Choroid plexus epithelial cell (primary cell): ENCODE measurements around the gene SLAIN2.

ENCODE experiments used
- DNase-seq: peaks from one replicate; pipeline ENCODE4 v3.0.0-alpha.2; 2010; ENCODE audit warnings: low read depth
- H3K4me3 ChIP-seq: 2 replicates; pipeline ENCODE4 v1.5.1; 2011; ENCODE audit warnings: low read depth, mild to moderate bottlenecking, control low read depth, low read length, moderate library complexity
- TF ChIP-seq, protein P1 (sequence below): conservative IDR thresholded peaks from 2 replicates; pipeline ENCODE4 v1.5.1; 2011; ENCODE audit warnings: low read depth, mild to moderate bottlenecking, control low read depth, inconsistent platforms, low read length, moderate library complexity

The SLAIN2 gene

DNA sequence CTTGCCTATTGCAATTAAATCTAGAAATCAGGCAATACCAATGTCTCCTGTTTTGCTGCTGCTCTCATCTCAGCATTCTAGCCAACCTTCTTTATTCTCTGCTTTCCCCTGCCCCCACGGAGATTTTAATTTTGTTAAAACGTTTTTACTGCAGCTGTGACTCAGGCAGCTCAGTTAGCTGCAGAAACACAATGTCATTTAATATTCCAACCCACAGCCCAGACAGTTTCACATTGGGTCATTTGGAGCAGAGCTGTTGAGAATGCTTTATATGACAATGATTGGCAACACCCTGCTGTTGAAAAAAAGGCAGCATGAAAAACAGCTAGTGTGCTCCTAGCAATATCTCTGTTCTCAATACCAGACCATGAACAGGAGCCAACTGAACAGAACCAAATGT lies 129.2 kb downstream of the SLAIN2 start:
- no peak for DNase-seq
- TF ChIP-seq, protein P1, sequence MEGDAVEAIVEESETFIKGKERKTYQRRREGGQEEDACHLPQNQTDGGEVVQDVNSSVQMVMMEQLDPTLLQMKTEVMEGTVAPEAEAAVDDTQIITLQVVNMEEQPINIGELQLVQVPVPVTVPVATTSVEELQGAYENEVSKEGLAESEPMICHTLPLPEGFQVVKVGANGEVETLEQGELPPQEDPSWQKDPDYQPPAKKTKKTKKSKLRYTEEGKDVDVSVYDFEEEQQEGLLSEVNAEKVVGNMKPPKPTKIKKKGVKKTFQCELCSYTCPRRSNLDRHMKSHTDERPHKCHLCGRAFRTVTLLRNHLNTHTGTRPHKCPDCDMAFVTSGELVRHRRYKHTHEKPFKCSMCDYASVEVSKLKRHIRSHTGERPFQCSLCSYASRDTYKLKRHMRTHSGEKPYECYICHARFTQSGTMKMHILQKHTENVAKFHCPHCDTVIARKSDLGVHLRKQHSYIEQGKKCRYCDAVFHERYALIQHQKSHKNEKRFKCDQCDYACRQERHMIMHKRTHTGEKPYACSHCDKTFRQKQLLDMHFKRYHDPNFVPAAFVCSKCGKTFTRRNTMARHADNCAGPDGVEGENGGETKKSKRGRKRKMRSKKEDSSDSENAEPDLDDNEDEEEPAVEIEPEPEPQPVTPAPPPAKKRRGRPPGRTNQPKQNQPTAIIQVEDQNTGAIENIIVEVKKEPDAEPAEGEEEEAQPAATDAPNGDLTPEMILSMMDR = no peak

DNA sequence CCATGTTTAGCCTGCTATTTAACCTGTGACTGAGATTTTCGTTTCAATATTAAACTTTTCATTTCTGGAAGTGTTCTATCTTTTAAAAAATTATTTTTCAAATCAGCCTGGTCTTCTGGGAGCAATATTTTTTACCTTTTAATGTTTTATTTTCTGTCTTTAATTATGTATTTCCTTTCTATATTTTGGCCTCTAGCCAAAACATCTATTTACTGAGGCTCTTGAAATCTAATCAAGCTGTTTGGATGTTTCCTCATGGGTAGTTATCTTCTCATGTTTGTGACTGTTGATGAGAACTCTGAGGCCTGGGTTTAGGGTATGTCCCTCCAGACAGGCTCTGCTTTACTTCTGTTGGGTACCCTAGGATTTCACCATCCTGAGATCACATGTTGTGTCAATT lies 131.5 kb downstream of the SLAIN2 start:
- TF ChIP-seq, protein P1 = no peak
- no peak for DNase-seq
- H3K4me3 ChIP-seq = no peak overlapping the region

More for the DNA sequence above, 129.2 kb downstream of the SLAIN2 start:
- H3K4me3 ChIP-seq = no peak overlapping the region

DNA sequence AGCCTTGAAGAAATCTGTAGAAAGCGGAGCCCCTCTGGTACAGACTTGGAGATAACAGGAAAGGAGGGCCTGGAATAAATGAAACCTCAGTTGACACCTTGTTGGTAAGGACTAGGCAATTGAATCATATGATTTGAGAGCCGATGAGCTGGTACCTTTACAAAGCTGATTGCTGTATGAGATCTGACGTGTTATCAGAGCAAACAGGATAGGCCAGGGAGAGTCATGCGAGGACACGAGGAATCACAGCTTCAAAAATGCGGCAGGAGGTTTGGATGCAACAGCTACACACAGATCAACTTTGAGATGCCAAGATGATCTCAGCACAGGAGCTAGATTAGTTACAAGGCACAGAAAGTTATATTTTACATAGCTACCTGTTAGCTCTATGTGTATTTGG lies 134.4 kb downstream of the SLAIN2 start:
- DNase-seq = no peak
- no peak overlapping the region for H3K4me3 ChIP-seq
- TF ChIP-seq, protein P1 = no peak
